NCI-H748 (cell line): ENCODE measurements around the gene FAM72C.
"Not testable (repeated sequence)": the region's sequence is repeated elsewhere in the genome, so short reads cannot be mapped to it uniquely, and the experiment has no call there.

Experiments used
- DNase-seq: peaks from one replicate; lab custom pipeline; 2025; ENCODE audit not compliant: unreplicated experiment; lab: John Stamatoyannopoulos, UW

The FAM72C gene

DNA sequence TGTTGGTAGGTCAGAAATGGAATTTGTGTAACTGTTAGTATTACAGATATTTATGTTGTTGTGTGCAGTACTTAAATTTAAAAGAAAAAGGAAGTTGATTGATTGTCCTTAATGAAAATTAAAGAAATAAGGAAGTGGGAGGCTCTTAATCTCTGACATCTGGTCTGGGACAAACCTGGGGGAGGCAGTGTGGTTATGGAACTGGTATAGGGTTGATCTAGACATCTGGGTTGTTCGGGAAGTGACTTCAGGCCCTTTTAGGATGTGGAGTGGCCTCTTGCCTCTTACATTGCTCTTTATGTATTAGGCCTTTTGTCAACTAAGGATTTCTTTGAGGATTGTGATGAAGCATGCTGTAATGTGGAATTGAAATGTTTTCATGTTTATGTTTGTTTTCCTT is 16.1 kb upstream of the FAM72C start:
- not testable (repeated sequence) for DNase-seq

DNA sequence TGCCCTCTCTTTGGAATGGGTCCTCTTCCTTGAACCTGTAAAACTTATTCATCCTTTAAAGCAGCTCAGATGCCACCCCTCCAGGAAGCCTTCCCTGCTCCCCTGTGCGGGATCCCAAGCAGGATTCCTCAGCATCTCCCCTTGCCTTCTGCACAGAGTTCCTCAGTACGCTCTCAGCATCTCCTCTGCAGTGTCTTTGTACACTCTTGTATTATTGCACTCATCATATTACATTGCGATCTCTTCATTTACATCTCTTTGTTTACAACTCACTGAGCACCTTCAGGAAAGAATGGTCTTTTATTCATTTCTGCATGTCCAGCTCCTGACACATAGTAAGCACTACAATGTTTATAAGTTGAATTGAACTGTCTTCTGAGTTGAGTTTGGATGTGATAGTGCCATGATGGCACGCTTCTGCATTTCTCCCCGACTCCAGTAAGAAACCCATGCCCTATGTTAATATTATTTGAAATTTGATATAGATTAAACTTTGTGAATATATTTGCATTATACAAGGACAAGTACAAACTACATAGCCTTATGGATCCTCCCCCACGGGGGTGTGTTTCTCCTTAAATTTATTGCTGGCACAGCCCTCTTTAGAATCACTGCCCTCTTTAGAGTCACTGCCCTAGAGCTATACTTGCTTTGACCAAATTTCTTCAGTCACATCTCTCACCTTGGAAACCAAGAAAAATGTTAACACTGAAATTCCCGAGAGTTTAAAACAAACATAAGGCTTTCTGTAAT is 13.1 kb upstream of the FAM72C start:
- not testable (repeated sequence) for DNase-seq

DNA sequence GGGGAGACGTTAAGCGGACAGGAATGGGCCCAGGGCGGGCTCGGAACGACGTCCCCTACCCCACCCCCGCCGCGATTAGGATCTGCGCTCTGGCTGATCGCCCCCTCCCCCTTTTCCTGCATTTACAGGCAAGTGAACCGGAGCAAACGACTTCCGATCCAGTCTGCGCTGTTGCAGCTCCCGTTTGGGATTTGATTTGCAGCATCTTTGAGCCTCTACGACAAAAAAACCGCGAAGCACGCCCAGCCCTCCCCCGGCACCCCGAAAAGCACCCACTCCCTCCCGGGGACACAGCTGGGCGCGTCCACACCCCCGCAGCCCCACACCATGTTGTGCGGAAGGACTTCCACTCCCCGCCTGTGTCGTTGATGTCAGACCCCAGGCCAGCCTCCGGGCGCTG is 2.6 kb upstream of the FAM72C start:
- DNase-seq, result not testable (repeated sequence)

DNA sequence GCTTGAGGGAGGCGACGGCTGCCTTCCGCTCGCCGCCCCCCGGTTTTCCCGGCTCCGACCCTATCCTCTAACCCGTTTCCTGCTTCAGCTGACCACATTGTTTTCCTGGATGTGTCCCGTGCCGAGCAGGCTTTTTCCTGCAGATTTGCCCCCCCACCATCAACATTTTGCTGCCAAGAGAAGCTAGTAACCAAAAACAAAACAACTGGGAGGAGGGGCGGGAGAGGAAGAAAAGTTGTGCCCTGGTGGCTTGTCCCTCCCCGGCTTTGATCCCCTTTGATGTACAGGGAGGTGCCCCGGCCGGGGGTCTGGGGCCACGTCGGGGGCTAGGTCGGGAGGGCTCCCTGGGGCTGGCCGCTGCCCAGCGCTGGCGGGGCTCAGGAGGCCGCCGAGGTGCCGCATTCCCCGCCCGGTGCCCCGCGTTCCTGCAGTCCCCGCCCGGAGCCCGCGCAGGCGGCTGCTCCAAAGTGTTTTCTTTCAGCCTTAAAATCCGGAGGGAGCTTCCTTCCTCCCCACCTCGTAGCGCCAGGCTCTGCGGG is 2.2 kb upstream of the FAM72C start:
- DNase-seq, result not testable (repeated sequence)

DNA sequence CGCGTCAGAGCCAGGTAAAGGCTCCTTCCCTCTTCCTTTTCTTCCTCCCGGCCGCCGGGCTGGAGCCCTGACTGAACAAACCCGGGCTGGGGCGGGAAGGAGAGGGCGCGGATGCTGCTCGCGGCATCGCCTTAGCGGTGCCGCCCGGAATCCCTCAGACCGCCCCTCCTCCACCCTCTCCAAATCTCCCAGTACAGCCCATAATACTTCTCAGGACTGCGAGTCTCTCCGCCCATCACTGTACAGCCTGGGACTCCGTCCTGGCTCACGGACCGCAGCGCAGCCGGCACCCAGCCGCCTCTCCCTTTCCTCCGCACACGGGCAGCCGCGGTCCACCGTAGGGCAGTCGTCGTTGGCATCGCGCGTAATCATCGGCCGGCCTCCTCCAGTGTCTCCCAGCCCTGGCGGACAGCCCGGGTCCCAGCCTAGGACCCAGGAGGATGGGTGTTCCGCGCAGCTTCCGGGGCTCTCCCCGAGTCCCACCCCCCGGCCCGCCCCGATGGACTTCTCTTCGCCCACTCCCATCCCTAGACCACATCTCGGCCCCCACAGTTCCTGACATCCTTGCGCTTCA is 1.1 kb upstream of the FAM72C start:
- not testable (repeated sequence) for DNase-seq

DNA sequence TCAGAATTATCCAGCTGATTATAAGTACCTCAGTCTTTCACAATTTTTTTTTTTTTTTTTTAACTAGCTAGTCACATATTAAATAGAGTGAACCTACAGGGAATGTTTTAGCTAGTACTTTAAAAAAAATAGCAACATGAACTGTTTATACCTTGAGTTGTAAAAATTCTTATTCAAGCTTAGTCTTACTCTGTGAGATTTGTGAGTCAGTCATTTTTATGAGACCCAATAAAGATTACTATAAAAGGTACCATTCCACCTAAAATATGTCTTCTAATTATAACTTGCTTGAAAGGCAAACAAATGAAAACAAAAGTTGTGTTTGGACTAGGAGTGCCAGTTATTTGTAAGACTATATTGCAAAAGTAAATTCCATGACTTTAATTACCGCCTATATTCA is 5.9 kb downstream of the FAM72C start:
- not testable (repeated sequence) for DNase-seq

DNA sequence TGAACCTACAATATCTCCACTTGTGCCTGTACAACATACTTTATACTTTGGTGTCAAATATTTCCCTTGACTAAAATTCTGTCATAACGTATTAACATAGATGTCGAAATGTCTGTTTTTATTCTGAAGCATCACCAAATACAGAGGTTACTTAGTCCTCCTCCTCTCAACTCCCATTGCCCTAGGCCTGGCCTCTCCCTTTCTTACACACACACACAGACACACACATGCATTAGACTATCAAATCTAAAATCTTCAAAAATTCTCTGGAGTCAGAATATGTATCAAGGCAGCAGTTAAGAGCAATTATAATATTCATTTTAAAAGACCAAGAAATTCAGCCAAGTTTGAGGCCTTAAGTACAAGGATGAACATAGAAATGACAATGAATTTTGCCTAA is 7.5 kb downstream of the FAM72C start:
- DNase-seq, result not testable (repeated sequence)

DNA sequence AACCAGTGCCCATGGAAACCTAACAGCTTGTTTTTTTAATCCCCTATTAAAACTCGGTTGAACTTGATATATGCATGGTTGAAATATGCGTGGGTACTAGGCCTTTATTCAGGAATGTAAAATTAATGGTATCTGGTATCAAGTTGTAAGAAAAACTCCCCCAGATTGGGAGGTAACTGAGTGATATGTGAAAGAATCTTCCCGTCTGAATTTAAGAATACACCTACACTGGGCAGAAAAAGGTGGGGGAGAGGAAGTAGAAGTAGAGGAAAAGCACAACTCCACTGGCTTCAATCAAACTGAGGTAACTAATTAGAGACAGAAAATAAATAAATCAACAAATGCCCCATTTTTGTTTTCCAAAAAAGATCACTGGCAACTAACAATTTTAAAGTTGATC is 15.9 kb downstream of the FAM72C start:
- DNase-seq, result not testable (repeated sequence)

DNA sequence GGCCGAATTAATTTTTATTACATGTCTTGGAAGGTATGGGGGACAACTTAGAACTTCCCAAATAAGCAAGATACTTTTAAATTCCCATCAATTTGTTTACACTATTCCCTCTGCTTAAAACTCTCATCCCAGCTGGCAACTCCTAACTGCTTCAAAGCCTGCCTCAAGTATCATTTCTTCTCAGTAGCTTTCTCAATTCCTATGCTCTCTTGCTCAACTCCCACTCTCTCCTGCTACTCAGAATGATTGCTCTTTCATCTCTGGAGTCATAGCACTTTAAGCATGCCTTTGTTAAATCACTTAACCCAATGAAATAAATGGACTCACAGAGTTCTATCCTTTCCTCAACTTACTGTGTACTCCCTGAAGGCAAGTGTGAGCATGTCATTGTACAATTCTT is 18.9 kb downstream of the FAM72C start:
- DNase-seq, result not testable (repeated sequence)

DNA sequence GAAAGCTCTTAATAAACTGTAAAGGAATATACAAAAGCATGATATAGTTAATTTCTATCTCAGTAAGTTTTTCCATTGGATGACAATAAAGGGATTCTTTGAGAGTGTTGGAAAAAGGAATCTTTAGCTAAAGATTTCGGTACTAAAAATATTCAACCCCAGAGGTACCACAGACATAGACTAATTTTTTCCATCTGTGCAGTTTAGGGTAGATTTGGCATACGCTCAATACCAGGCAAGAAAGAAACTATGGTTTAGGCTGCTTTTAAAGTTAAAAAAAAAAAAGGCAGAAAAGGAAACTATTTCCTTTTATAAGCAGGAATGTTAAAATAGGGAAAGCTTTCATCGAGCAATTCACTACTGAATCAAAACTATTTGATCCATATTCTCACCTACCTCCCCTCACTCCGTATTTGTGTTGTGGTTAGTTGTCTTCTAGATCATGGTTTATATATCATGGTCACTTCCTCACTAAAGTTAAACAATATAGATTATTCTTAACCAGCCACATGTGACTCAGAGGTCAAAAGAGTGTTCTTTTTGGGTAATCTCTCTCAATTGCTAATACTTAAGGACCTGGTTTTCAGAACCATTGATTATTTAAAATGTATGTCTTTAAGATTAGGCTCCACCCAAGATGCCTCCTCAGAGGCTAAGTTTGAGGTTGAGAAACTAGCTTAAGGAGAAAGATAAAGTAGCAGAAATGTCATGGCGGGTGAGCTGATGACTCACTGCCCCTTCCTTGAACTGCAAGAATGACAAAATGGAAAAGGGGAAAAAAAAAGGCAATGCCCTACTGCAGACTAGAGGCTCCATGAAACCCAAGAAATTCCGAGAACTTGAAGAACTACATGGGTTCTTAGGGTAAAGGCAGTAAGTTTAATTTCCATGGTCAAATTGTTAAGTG is 20.0 kb downstream of the FAM72C start:
- not testable (repeated sequence) for DNase-seq

DNA sequence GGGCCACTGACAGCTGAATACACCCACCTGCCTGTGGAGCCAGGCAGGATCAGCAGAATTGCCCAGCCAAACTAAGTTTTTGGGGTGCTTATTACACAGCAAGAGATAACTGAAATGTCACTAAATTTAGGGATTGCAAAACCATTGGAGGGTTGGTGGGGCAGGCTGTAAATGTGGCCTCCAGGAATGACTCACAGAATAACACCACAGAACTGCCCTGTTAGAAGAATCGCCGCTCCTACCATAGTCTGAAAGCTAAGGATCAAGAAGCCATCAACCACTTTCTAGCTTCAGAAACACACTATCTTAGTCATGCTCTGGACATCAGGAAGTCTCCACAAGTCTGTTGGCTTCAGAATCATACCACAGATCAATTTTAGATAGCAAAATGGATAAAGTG is 24.0 kb downstream of the FAM72C start:
- DNase-seq, result not testable (repeated sequence)

DNA sequence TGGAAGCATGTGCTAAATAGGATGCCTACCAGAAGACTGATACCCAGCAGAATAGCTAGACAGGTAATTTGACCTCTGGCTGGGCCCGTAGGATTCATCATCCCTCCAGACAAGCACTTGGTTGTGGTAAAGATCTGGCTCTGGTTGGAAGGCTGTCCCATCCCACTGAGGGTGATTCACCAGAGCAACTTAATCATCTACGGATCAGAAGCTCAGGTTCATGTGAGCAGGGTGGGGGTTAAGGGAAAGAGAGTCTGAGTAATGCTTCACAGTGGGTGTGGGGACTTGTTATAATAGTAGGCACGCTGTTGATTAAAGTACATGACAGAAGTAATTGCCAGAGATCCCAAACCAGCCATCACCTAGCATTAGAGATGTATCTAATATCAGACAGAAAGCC is 26.5 kb downstream of the FAM72C start:
- not testable (repeated sequence) for DNase-seq

DNA sequence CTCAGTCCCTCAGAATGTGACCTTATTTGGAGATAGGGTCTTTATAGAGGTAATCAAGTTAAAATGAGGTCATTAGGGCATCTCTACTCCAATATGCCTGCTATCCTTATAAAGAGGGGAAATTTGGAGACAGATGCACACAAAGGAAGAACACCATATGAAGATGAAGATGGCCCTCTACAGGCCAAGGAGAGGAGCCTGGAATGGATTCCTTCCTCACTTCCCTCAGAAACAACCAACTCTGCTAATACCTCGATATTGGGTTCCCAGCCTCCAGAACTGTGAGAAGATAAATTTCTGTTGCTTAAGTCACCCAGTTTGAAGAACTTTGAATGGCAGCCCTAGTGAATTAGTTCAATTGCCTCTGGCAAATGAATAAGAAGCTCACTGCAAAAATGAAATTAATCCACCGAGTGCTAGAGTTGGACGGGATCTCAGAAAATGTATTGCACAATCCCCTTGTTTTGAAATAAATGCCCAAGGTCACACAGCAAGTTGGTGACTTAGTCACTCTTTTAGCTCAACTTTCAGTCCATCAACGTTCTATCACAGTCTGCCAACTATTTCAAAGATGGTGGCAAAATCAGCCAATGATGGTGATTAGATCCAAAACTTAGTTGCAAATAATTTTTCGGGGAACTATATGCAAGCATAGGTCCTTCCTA is 27.1 kb downstream of the FAM72C start:
- not testable (repeated sequence) for DNase-seq

DNA sequence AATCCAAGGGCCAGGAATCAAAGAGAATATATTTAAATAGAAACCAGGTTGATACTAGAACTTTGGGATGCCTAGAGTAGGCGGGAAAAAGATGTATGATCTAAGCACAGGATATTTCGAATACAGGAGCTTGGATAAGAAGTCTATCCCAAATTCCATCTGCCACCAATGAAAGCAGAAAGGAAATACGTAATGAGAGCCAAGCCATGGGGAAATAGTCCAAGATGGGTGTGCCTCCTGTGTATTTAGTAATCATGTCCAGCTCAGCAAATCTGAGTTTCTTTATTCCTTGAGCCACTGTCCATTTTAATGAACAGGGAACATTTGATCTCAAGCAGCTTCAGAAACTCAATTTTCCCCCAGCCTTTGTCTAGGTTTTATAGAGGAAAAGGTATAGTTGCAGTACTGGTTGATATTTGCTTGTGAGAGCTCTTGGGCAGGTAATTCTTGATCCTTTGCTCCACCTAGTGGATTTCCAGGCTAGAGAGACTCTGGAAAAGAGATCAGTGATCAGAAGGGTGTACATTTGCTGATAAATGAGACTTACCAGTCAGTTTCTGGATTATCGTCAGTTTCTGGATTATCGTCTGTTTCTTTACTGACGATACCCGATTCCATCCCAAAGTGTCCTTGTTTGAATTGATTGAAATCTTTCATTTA is 28.3 kb downstream of the FAM72C start:
- not testable (repeated sequence) for DNase-seq

DNA sequence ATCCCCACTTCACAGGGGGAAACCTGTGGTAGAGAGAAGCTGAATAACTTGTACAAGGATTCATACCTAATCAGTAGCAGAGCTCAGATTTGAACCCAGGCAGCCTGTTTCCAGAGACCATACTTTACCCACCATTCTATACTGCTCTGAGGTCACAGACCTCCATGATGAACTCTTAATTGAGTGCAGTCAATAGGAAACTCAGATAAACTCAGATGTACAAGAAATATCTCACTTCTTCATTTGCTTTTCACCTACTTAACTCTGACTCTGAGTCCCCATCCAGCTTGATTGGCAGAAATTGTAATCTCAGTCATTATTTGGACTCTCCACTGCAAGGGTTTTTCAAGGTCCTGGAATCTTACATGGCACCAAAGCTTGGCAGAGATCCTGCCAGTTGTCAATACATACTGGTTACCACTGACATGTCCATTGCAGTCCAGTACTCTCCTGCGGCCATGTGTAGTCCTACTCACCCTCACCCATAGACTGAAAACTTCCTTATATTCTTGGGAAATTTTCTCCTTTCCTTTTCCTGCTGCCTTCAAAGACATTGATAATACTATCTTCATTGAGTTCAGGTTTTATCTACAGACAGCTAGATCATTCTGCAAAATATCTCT is 29.4 kb downstream of the FAM72C start:
- DNase-seq, result not testable (repeated sequence)

DNA sequence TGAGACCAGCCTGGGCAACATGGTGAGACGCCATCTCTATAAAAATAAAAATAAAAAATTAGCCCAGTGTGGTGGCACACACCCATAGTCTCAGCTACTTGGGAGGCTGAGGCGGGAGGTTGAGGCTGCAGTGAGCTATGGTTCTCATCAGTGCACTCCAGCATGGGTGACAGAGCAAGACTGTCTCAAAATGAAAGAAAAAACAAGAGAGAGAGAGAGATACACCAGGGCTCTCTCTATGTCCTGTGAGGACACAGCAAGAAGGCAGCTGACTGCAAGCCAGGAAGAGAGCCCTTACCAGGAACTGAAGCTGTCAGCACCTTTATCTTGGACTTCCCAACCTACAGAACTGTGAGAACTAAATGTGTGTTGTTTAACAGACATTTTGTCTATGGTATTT is 32.1 kb downstream of the FAM72C start:
- not testable (repeated sequence) for DNase-seq

DNA sequence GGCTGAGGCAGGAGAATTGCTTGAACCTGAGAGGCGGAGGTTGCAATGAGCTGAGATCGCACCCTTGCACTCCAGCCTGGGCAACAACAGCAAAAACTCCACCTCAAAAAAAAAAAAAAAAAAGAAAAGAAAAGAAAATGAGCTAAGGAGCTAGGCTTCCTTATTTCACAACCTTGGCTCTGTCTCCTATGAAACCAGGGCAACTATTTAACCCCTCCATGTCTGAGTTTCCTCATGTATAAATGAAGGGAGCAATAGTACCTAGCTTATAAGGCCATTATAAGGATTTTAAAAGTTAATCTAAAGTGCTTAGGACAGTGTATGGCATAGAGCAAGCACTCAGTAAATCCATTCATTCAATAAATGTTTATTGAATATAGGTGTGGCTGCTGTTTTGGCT is 32.9 kb downstream of the FAM72C start:
- not testable (repeated sequence) for DNase-seq

DNA sequence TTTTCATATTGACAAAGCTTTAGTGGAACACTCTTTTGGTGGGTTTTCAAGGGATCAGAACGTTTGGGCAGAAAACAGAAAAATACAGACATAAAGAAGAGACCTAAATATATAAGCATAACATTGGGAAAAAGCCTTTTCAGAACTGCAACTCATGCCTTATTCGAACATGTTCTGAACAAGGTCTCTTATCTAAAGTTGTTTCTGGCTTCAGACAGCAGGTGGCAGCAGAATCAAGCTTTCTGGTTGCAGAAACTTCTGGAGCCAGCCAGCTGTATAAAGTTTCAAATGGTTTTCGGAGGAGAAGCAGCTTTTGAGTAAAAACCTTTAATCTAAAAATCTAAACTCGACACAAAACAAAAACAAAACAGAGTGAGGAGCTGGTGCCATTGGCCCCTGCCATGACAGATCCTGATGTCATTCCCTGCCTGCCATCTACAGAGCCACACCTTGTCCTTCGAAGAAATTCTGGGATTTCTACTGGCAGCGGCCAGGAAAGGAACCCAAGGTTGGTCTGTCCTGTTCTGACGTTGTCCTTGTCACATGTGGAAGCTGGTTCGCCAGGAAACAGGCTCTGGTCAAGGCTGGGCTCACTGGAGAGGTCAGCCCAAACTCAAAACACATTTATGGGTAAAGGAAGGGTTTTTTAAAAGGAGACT is 35.2 kb downstream of the FAM72C start:
- peak; percentile 21 for DNase-seq

DNA sequence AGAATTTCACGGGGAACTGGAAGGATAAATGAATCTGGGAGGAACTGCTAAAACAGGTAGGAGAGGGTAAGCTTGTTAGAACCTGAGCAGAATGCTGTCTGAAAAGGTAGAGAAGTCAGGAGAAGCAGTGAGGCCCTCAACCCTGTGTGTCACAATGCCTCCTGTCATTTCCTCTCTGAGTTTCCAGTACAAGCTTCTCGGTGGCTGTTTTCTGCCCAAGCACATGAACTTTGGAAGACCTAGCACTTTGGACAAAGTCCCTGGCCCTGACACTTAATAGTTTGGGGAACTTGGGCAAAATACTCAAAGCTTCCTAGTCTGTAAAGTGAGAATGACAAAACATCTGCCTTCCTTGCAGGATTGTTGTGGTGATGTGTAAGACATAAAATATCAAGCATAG is 52.7 kb downstream of the FAM72C start:
- DNase-seq, result not testable (repeated sequence)
